Stimulated activated CD4-positive, alpha-beta T cell treated with anti-CD3 and anti-CD28 coated beads, Interleukin-4, amount 100 ng/mL, for 24 hours (primary cell): ENCODE measurements around the gene NELFCD.
"Not testable (repeated sequence)": the region's sequence is repeated elsewhere in the genome, so short reads cannot be mapped to it uniquely, and the experiment has no call there.

Source experiments
- DNase-seq: peaks from one replicate; pipeline ENCODE4 v3.0.0-alpha.2; 2020

The NELFCD gene, protein sequence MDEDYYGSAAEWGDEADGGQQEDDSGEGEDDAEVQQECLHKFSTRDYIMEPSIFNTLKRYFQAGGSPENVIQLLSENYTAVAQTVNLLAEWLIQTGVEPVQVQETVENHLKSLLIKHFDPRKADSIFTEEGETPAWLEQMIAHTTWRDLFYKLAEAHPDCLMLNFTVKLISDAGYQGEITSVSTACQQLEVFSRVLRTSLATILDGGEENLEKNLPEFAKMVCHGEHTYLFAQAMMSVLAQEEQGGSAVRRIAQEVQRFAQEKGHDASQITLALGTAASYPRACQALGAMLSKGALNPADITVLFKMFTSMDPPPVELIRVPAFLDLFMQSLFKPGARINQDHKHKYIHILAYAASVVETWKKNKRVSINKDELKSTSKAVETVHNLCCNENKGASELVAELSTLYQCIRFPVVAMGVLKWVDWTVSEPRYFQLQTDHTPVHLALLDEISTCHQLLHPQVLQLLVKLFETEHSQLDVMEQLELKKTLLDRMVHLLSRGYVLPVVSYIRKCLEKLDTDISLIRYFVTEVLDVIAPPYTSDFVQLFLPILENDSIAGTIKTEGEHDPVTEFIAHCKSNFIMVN

DNA sequence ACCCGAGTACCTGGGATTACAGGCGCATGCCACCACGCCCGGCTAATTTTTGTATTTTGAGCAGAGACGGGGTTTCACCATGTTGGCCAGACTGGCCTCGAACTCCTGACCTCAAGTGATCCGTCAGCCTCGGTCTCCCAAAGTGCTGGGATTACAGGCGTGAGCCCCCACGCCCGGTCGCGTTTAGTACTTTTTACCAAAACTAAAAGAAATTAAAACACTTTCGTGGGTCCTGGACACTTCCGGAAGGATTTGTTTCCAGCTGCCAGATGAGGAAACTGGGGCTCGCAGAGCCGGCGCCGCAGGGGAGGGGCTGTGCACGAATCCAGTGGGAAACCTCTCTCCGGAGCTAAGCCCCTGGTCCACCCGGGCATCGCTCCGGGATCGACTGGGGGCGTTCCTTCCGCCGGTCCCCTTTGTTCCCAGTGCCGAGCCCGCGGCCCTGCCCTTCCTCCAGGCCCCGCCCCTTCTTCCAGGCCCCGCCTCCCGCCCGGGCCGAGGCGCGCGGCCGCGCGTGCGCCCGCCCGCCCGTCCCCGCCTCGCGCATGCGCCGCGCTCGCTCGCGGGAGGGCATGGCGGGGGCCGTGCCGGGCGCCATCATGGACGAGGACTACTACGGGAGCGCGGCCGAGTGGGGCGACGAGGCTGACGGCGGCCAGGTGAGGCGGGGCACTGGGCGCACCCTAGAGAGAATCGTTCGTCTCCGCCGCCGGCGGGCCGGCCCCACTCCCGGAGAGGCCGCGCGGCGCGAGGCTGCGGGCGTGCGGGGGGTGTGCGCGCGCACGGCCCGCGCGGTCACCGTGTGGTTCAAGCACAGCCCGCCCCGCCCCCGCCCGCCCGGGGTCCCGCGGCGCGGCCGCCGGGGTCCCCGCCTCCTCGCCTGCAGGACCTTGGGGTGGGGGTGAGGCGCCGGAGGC is at the start of gene NELFCD:
NELFCD (plus strand) TSS at position 546 of the 917 bp plus-strand sequence; CDS start at position 600, 54 bp downstream.
- peak; percentile 87 for DNase-seq

DNA sequence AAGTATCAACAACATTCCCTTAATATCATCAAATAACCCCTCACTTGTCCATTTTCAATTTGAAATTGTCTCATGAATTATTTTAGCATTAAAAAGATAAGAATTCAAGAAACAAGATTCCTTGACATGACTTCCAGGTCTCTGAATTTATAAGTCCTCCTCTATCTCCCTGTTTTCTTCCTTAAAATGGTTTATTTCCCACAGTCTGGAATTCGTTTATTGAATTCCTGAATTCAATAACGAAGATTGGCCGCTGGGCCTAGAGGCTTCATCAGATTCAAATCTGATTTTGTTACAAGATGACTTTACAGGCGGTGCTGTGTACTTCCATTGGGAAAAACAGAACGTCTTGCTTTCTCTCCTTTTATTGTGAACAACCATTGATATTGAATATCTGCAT is 48.9 kb upstream of the NELFCD start:
- no peak for DNase-seq

DNA sequence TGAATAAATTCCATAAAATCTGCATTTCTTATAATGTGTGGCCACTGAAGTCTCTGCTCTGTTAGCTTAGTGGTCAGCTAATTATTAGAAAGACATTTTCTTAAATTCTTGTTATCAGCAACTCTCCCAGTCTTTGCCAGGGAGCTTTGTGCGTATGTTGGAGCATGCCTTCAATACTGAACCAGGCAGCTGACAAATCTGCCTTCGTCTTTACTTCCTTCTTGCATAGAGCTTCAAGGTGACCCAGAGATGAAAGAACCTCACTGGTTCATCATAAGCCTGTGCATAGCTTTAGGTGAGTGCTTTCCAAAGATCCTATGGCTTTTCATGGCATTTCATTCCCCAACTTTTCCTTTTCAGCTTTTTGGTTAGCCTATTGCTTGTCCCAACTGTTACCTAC is 43.0 kb upstream of the NELFCD start:
- DNase-seq, result no peak

DNA sequence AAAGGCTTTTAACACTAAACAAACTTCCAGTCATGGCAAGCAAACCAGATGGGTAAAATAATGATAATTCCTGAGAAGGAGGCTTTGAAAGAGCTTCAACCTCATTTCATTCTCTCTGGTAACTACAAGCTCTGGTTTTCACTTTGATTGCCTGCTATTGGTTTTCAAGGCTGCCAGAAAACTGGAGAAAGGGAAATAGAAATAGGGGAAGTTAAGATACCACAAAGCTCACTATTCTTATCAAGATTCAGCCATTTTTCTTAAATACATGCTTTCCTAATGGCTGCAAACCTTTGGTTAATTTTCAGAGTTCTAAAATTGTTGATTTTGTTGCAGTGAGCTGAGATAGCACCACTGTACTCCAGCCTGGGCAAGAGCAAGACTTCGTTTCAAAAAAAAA is 42.5 kb upstream of the NELFCD start:
- no peak for DNase-seq

DNA sequence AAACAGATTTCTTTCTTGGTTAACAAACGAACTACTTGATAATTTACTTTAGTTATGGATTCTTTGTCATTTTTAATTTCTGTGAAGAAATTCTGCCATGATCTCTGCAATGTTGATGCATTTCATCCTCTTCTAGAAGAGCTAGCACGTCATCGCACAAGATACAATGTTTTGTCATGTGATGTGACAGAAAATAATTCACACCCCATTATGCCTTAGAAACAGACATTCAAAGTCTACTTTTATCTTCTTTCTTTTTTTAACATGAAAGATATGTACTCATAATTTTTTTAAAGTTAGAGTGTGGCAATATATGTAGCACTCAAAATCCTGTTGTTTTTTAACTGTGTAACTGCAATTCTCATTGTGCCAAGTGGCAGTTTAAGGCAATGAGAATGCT is 39.6 kb upstream of the NELFCD start:
- DNase-seq, result no peak

DNA sequence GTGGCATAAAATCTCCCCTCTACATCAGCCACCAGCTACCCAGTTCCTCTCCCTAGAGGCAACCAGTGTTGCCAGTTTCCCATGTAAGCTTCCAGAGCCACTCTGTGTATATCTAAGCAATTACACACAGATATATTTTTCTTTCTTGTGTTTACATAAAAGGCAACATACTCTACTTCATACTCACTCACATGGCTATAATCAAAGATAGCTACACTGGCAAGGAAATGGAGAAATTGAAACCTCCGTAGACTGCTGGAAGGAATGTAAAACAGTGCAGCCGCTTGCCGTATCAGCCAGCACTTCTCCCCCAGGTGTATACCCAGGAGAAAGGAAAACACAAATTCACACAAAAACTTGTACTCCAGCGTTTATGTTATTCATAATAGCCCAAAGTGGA is 38.5 kb upstream of the NELFCD start:
- no peak for DNase-seq

DNA sequence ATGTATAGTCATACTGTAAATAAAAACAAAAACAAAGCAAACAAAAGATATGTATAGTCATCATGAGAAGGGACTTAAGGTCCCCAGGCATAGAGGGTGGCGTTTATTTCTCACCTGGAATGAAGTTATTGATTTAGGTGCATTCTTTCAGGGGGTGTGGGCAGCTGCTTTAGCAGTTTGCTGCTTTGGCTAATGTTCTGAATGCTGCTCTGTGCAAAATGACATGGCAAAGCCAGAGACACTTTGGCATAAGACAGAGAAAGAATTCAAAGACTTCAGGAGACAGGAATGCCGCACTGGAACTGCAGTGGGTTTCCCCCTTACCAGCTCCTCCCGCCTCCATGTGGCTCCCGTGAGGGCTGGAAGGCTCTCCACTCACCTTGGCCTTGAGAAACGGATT is 36.4 kb upstream of the NELFCD start:
- DNase-seq, result no peak

DNA sequence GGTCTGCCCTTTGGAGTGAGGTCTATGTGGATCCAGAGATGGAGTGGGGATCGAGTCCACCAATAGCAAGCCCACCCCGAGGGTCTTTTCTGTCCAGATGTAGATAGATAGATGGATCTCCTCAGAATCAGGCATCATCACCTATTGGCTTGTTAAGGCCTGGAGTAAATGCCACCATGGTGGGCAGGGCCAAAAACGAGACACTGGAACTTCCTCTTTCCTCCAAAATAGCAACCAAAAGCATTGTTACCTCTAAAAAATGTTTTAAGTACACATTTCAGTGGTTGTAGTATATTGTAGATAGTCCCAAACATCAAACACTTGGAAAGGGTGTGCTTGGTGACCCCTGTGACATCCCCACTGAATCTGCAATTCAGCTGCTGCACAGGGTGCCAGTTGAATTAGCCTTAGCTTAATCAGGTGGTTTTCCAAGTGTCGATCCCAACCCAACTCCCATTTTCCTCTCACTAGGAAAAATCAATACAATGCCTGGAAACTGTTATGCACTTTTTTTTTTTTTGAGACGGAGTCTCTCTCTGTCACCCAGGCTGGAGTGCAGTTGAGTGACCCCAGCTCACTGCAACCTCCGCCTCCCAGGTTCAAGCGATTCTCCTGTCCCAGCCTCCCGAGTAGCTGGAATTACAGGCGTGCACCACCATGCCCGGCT is 35.0 kb upstream of the NELFCD start:
- no peak for DNase-seq

DNA sequence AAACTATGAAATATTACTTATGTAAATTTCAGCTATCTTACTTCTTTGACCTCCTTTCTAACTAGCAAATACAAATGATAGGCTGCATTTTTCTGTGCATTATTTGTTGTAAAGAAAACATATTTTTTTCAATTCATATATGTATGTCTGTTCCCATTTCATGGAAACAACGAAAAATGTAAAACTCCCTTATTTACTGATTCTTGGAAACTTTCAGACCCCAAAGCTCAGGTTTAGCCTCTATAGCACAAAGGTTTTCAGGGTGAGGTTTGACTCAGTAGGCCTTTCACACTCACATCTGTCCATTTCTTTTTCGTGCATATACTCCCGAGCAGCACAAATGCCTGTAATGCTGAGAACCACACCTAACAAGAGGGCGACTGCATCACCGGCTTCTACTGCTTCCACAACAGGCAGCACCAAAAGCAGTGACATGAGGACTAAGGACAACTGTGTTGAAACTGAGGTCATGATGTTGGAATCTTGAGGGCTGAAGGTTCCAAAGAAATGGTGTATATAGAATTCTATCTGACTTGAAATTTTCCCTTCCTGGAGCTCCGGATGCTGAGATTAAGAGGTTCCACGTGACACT is 33.2 kb upstream of the NELFCD start:
- DNase-seq, result not testable (repeated sequence)

DNA sequence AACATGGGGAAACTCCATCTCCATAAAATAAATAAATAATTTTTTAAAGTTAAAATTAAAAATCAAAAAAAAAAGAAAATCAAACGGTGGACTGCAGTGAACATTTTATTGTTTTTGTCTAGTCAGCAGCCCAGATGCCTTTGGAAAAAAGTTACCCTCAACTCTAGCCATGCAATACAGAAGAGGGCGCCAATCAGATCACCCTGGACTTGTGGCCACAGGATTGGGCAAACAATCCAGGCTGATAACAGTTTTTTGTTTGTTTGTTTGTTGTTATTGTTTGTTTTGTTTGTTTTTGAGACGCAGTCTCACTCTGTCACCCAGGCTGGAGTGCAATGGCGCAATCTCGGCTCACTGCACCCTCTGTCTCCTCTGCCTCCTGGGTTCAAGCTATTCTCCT is 30.5 kb upstream of the NELFCD start:
- no peak for DNase-seq

DNA sequence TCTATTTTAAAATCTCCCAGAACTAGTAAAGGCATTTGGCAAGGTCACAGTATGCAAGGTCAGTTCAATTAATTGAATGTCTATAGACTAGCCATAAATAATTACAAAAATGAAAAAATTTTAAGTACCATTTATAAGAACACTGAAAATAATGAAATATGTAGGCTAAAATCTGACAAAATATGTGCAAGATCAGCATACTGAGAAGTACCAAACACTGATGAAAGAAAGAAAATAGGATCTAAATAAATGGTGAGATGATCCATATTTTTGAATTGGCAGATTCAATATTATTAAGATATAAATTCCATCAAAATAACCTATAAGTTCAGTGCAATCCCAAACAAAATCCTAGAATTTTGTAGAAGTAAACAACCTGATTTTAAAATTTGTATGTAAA is 28.0 kb upstream of the NELFCD start:
- no peak for DNase-seq

DNA sequence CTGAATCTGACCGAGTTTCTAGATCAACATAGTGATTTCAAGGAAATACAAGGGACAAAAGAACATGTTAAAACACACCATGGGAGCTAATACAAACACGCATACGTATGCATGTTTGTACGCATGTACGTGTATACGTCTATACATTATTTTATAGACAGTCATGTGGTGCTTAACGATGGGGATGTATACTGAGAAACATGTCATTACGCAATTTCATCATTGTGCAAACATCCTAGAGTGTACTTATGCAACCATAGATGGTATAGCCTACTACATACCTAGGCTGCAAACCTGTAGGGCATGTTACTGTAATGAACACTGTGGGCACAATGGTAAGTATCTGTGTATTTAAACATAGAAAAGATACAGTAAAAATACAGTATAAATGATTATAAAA is 25.0 kb upstream of the NELFCD start:
- DNase-seq, result no peak

DNA sequence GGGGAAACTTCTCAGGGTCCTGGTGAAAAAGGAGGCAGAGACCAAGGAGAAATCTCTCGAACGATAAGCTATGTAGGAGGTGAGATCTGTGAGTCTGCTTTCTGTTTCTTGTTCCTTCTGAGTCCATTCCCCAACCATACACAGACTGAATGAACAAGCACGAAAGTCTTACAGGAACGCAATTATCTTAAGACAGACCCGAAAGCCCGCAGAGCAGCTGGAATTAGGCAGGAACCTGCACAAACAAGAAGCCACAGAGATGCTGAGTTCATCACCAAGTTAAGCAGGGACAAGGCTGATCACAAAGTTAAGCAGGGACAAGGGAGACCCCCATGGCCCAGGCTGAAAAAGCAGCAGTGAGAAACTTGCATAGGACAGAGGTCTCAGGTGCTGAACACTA is 21.4 kb upstream of the NELFCD start:
- DNase-seq, result no peak

DNA sequence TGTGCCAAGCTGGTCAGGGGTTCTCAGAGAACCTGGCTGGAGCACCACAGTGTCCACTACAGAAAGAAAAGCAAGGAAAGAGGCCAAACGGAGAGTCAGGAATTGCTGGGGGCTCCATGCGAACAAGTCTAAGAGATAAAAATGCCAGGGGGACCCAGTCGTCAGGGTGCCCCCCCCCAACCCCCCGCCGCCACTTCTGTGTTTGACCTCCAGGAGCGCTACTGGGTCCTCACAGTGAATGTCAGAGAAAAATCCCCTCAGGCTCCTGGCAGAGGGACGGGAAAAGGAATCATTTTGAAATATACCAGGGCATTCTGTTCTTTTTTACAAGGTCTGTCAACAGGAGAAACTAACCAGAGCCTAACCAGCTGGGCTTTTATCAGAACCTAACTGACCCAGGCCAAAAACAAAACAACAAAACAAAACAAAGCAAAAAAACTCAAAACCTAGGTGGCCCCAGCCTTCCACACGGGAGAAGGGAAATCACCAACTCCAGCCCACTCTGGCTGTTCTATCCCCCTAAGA is 17.9 kb upstream of the NELFCD start:
- no peak for DNase-seq

DNA sequence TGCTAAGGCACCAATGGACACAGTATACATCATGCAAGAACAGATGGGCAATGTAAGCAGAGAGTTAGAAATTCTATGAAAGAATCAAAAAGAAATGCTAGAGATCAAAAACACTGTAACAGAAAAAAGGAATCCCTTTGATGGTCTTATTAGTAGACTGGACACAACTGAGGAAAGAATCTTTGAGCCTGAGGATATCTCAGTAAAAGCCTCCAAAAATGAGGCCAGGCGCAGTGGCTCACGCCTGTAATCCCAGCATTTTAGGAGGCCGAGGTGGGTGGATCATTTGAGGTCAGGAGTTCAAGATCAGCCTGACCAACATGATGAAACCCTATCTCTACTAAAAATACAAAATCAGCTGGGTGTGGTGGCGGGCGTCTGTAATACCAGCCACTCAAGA is 17.1 kb upstream of the NELFCD start:
- not testable (repeated sequence) for DNase-seq

DNA sequence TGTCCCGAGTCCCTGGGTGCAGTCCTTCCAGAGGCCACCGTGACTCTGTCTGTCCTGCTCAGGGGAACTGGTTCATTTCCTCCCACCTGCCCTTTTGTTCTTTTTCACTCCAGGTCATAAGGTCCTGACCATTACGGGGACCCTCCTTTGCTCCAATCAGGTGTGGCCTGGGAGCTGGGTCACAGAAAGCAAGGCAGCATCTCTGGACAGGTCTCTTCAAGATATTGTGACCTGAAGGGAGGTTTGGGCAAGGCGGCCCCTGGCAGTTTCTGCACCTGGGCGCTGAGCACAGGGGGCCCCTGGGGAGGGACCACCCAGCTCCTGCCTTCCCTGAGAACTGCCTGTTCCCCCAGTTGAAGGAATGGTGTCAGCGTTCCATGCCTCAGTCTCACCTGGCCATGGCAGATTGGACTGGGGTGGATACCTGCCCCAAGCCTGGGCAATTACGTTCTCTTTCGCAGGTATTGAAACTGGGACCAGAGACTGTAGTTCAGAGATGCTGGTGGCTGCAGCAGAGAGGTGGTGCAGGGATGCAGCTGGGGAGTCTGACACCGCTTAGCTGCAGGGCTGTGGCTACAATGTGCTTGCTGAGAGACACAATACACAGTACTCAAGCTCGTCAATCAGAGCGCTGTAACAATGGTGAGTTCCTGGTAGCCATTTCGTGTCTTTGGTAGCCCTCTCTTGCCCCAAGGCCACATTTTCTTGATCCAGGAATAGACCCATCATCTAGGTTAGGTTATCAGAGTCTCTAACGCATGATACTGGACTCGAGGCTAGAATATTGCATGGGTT is 15.6 kb upstream of the NELFCD start:
- DNase-seq, result no peak

DNA sequence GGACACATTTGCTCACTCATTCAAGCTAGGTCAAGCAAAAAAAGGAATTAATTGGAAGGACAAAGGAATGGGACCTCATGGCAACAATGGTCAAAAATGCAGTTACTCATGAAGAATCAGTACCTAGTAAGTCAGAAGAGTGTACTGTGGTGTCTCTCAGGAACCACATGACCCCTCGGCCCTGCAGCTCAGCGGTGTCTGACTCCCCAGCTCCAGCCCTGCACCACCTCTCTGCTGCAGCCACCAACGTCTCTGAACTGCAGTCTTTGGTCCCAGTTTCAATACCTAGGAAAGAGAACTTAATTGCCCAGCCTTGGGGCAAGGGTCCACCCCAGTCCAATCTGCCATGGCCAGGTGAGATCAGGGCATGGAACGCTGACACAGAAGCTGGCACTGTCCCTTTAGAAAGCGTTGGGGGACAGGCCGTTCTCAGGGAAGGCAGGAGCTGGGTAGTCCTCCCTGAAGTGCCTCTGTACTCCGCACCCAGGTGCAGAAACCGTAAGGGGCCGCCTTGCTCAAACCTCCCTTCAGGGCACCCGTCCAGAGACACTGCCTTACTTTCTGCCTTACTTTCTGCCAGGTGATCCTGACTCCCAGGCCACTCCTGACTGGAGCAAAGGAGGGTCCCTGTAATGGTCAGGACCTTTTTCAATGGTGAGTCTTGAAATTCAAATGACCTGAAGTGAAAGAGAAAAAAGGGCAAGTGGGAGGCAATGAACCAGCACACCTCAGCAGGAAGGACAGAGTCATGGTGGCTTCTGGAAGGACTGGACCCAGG is 13.2 kb upstream of the NELFCD start:
- DNase-seq, result no peak

DNA sequence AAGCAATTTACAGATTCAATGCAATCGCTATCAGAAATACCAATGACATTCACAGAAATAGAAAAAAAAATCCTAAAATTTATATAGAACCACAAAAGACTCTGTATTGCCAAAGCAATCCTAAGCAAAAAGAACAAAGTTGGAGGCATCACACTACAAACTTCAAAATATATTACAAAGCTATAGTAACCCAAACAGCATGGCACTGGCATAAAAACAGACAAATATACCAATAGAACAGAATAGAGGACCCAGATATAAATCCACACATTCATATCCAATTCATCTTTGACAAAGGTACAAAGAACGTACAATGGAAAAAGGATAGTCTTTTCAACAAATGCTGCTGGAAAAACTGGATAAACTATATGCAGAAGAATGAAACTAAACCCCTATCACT is 11.6 kb upstream of the NELFCD start:
- DNase-seq, result no peak

DNA sequence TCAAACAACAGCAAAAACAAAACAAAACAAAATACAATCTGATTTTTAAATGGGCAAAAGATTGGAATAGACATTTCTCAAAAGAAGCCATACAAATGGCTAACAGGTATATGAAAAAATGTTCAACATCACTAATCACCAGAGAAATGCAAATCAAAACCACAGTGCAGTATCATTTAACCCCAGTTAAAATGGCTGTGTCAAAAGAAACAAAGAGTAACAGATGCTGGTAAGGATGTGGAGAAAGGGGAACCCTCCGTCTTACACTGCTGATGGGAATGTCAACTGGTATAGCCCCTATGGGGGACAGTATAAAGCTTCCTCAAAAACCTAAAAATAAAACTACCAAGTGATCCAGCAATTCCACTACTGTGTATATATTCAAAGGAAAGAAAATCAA is 10.9 kb upstream of the NELFCD start:
- DNase-seq, result no peak

DNA sequence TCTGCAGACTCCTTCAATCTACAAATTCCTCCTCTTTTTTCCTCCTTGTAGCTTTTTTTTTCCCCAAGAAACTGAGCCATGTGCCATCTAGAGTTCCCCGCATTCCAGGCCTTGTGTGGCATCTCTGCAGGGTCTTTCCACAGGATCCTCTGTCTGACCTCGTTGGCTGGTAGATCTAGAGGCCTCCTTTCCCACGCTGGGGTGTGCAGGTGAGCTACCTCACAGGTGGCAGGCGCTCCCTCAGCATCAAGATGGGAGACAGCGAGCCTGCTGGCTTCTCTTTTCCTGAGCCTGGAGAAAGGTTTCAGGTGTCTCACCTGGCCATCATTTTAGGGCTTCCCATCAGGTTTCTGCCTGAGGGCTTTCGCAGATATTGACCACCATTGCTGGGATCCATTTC is 9.6 kb upstream of the NELFCD start:
- no peak for DNase-seq

DNA sequence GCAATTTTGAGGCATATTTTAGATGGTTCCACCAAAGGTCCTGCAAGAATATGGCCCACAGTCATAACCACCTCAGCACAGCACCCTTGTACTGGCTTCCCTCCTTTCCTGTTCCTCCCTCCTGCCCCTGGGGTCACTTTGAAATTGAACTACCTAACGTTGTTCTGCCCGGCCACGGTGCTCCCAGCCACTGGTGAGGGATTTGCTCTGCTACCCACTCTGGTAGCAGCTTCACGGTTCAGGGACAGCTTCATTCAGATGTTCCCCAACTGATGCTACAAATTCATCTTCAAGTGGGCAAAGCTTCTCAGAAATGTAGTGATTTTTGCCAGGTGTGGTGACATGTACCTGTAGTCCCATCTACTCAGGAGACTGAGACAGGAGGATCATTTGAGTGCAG is 7.9 kb upstream of the NELFCD start:
- no peak for DNase-seq
